ENCODE results near the gene MMP3. TPM values are rescaled to one million over a fixed set of nuclear protein-coding genes. Genes with fewer than 3 reads are reported as not detected.

MMP3 gene
- total and polyA plus RNA-seq, 10 donors = not detected

DNA sequence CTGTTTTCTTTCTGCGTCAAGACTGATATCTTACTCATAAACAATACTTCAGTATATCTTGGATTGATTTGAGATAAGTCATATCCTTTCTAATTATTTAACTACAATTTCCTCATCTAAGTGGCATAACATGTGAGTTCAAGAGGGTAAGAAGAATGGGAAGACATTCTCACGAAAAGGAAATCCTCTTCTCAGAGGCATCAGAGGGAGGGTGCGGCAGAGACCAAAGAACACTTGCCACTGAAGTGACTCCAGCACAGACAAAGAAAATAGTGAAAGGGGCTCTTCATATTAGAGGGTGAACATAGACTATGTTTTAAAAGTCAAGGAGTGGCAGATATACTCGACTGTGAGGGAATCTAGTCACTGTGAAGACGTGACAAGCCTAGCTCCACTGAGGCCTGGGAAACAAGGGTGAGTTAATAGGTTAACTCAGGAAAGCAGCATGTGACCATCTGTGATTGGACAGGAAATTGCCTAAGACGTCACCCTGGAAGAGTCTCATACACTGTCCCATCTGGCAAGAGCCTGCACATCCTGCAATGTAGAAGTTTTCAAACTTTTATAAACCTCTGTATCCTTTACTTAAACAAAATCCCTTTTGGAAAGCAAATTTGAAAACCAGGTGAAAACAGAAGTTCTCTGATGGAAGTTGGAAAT is 43.6 kb downstream of the MMP3 start:
- H3K4me3 ChIP-seq = no peak overlapping the region
- TF ChIP-seq, protein P1, sequence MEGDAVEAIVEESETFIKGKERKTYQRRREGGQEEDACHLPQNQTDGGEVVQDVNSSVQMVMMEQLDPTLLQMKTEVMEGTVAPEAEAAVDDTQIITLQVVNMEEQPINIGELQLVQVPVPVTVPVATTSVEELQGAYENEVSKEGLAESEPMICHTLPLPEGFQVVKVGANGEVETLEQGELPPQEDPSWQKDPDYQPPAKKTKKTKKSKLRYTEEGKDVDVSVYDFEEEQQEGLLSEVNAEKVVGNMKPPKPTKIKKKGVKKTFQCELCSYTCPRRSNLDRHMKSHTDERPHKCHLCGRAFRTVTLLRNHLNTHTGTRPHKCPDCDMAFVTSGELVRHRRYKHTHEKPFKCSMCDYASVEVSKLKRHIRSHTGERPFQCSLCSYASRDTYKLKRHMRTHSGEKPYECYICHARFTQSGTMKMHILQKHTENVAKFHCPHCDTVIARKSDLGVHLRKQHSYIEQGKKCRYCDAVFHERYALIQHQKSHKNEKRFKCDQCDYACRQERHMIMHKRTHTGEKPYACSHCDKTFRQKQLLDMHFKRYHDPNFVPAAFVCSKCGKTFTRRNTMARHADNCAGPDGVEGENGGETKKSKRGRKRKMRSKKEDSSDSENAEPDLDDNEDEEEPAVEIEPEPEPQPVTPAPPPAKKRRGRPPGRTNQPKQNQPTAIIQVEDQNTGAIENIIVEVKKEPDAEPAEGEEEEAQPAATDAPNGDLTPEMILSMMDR (IDR thresholded peaks at IDR 0.05 in 8 of 11, conservative IDR thresholded peaks at IDR 0.05 in 3 of 11) = no peak
- TF ChIP-seq POLR2A (IDR thresholded peaks at IDR 0.05) = no peak
- no peak for TF ChIP-seq POLR2AphosphoS5 (IDR thresholded peaks at IDR 0.05)
- intact Hi-C loops (cut with DNase I; ENCODE audit: low total_unique reads) = no loop called here
- no peak overlapping the region for H3K27ac ChIP-seq
- no peaks in the 10 kb centered on the region for H3K9me3 ChIP-seq
- no peaks in the 10 kb centered on the region for H3K4me1 ChIP-seq
- DNase-seq = no peak
- 49 to 65% (median 54%) methylated on average over 6 of the region's 6 CpGs for WGBS, 5 donors
- no peaks in the 10 kb centered on the region for H3K36me3 ChIP-seq
- peaks cover 0 to 7% (median 0%) of the 10 kb centered on the region in 7 donors for H3K27me3 ChIP-seq (replicated peaks in 1 of 7)

DNA sequence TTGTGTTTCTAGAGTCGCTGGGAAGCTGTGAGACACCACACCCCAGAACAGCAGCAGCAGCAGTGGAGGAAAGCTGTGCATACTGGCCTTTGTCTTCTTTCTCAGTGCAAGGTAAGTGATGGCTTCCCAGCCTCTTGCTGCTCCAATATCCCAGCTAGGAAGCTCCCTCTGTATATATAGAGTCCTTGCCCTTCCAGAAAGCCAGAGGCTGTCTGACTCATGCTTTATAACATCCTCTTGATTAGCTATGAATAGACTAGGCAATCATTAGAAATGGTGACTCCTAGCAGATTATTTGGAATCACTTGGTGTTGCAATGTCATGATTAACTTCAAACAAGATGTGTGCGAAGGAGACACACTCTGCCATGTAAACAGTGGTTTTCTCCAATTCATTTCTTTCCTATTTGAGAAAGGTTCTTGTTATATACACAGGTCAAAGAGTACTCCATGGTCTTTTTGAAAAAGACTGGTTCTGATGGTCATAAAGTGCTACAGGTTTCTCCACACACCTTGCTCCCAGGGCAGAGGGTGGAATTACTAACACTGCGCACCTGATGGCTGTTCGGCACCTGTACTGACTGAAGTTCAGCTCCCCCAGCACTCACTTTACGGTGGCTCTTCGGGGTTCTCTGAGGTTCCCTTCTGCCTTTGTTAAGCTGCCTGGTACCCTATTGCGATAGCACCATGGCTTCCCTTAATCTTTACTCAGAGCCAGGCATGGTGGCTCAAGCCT is 45.2 kb downstream of the MMP3 start, which contains the start of gene MMP1:
TSS of gene MMP1 (minus strand) at position 149 of the 735 bp plus-strand sequence. CDS start at position 81, 68 bp downstream.
- Histone ChIP-seq H3K4me1 (no peaks in the 10 kb centered on the region), H3K36me3 (no peaks in the 10 kb centered on the region), H3K27ac (no peak within 1 kb of the TSS), H3K4me3 (no peak within 1 kb of the TSS), H3K27me3 (replicated peaks in 1 of 7) (peaks cover 0 to 7% (median 0%) of the 10 kb centered on the region in 7 donors), H3K9me3 (no peaks in the 10 kb centered on the region)
- WGBS, 5 donors = 90 to 93% (median 92%) methylated on average over 7 of the region's 7 CpGs
- intact Hi-C loops (cut with DNase I; ENCODE audit: low total_unique reads) = no loop called here
- TF ChIP-seq POLR2A (IDR thresholded peaks at IDR 0.05) = no peak
- no peak for TF ChIP-seq POLR2AphosphoS5 (IDR thresholded peaks at IDR 0.05)
- TF ChIP-seq, protein P1 (IDR thresholded peaks at IDR 0.05 in 8 of 11, conservative IDR thresholded peaks at IDR 0.05 in 3 of 11) = no peak
- DNase-seq = no peak

DNA sequence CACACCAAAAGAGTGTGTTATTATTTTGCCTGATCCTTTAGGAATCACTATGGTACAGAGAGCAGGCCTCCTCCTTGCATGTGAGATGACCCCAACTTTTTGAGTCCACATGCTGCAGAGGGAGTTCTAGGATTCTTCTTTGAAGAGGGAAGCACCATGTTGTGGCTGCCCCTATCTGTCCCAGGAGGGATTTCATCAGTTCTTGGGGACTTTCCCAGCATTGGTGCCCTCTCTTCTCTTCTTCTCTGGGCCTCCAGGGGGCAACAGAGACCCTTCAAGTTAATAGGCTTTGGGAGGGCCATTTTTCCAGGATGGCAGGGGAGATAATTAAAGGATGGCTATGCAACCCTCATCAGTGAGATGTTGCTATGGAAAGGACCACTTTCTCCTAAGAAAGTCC is 49.0 kb downstream of the MMP3 start:
- intact Hi-C loops (cut with DNase I; ENCODE audit: low total_unique reads) = no loop called here
- Histone ChIP-seq H3K36me3 (no peaks in the 10 kb centered on the region), H3K27me3 (replicated peaks in 1 of 7) (peaks cover 0 to 7% (median 0%) of the 10 kb centered on the region in 7 donors), H3K27ac (no peak overlapping the region), H3K4me1 (no peaks in the 10 kb centered on the region), H3K9me3 (no peaks in the 10 kb centered on the region), H3K4me3 (no peak overlapping the region)
- no peak for DNase-seq
- TF ChIP-seq, protein P1 (IDR thresholded peaks at IDR 0.05 in 8 of 11, conservative IDR thresholded peaks at IDR 0.05 in 3 of 11) = peak in 6 of 11 experiments; percentile 12 to 47 (median 28)
- no peak for TF ChIP-seq POLR2AphosphoS5 (IDR thresholded peaks at IDR 0.05)

DNA sequence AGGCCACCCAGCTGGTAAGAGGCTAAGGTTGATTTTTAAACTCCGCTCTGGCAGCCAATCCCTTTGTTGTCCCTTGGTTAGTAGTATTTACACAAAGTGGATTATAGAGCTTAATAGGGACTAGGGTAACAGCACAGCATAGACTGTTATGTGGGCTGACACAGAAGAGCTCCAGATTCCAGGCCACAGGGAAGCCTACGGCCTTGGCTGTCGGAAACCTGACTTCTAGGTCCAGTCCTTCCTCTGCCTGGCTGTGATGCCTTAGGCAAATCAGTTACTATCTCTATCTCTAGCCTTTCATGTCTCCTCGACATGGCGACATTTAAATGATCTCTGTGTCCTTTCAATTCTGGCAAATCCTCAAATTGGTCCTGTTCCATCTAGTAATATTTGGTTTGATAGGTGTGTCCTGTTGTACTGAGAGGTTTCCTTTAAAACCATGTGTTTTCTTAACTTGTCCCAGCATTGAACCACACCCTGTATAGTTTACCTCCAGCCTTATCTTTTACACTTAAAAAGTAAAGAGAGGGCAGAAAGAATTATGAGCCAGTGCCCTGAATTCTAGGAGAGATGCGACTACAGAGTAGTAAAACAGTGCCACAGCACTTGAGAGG is 49.6 kb downstream of the MMP3 start:
- Histone ChIP-seq H3K4me1 (no peaks in the 10 kb centered on the region), H3K9me3 (no peaks in the 10 kb centered on the region), H3K36me3 (no peaks in the 10 kb centered on the region), H3K4me3 (no peak overlapping the region), H3K27ac (no peak overlapping the region), H3K27me3 (replicated peaks in 1 of 7) (peaks cover 0 to 7% (median 0%) of the 10 kb centered on the region in 7 donors)
- intact Hi-C loops (cut with DNase I; ENCODE audit: low total_unique reads) = no loop called here
- 76 to 97% (median 90%) methylated on average over 6 of the region's 6 CpGs for WGBS, 5 donors
- no peak for DNase-seq
- no peak for TF ChIP-seq POLR2A (IDR thresholded peaks at IDR 0.05)
- no peak for TF ChIP-seq POLR2AphosphoS5 (IDR thresholded peaks at IDR 0.05)
- TF ChIP-seq, protein P1 (IDR thresholded peaks at IDR 0.05 in 8 of 11, conservative IDR thresholded peaks at IDR 0.05 in 3 of 11) = no peak

Data from spleen (tissue), 11 donors.